GM21825 (cell line): ENCODE measurements around the gene PAX2.

Experiments used
- ATAC-seq: cut with Tn5 transposase; IDR thresholded peaks from one replicate; pipeline ENCODE4 v1.9.1; 2021; ENCODE audit warnings: mild to moderate bottlenecking, moderate library complexity; ENCODE audit not compliant: unreplicated experiment

PAX2 gene

GRCh38 chr10:100737355-100738054 is 7.9 kb upstream of the PAX2 start:
- no peak for ATAC-seq

GRCh38 chr10:100738055-100738827 is 7.1 kb upstream of the PAX2 start:
- no peak for ATAC-seq

- ATAC-seq: no peak
Observed at GRCh38 chr10:100739517-100740368, 5.6 kb upstream of the PAX2 start.

GRCh38 chr10:100740476-100741377 is 4.7 kb upstream of the PAX2 start:
- no peak for ATAC-seq

- no peak for ATAC-seq
Observed at GRCh38 chr10:100741378-100742075, 3.9 kb upstream of the PAX2 start.

GRCh38 chr10:100742076-100742771 is 3.2 kb upstream of the PAX2 start:
- ATAC-seq: no peak

GRCh38 chr10:100742936-100743335 is 2.4 kb upstream of the PAX2 start:
- ATAC-seq: no peak

- no peak for ATAC-seq
Observed at GRCh38 chr10:100743626-100744135, 1.7 kb upstream of the PAX2 start.

GRCh38 chr10:100744136-100744986 is 1.0 kb upstream of the PAX2 start:
- no peak for ATAC-seq

- no peak for ATAC-seq
Observed at GRCh38 chr10:100745882-100746783, 751 bp downstream of the PAX2 start.

- ATAC-seq: no peak
Observed at GRCh38 chr10:100746784-100747455, 1.5 kb downstream of the PAX2 start.

GRCh38 chr10:100747456-100748230 is 2.3 kb downstream of the PAX2 start:
- no peak for ATAC-seq

GRCh38 chr10:100748231-100749058 is 3.1 kb downstream of the PAX2 start:
- no peak for ATAC-seq

GRCh38 chr10:100749059-100749308 is 3.6 kb downstream of the PAX2 start:
- no peak for ATAC-seq
